ENCODE data around the gene PPP1R12A.

The PPP1R12A gene

GRCh38 chr12:79830440-79830839 lies 104.5 kb downstream of the PPP1R12A start:
- no peak for DNase-seq
- no peak for TF ChIP-seq POLR2A (IDR thresholded peaks at IDR 0.05; ENCODE audit: low read length)
- TF ChIP-seq GATA1 (IDR thresholded peaks at IDR 0.05; ENCODE audit: low read depth, low read length) = no peak

- TF ChIP-seq GATA1 (IDR thresholded peaks at IDR 0.05; ENCODE audit: low read depth, low read length) (no peak), POLR2A (IDR thresholded peaks at IDR 0.05; ENCODE audit: low read length) (no peak)
- no peak for DNase-seq
These were observed 106.0 kb downstream of the PPP1R12A start for GRCh38 chr12:79828924-79829323.

GRCh38 chr12:79827484-79827883 lies 107.4 kb downstream of the PPP1R12A start:
- no peak for TF ChIP-seq GATA1 (IDR thresholded peaks at IDR 0.05; ENCODE audit: low read depth, low read length)
- no peak for TF ChIP-seq POLR2A (IDR thresholded peaks at IDR 0.05; ENCODE audit: low read length)
- no peak for DNase-seq

GRCh38 chr12:79826267-79827128 lies 108.4 kb downstream of the PPP1R12A start:
- TF ChIP-seq POLR2A (IDR thresholded peaks at IDR 0.05; ENCODE audit: low read length) (no peak), GATA1 (IDR thresholded peaks at IDR 0.05; ENCODE audit: low read depth, low read length) (no peak)

GRCh38 chr12:79822475-79822874 lies 112.4 kb downstream of the PPP1R12A start:
- no peak for TF ChIP-seq GATA1 (IDR thresholded peaks at IDR 0.05; ENCODE audit: low read depth, low read length)
- TF ChIP-seq POLR2A (IDR thresholded peaks at IDR 0.05; ENCODE audit: low read length) = no peak
- DNase-seq = no peak

More at GRCh38 chr12:79826267-79827128, 108.4 kb downstream of the PPP1R12A start:
- DNase-seq = peak in 1 of 2 experiments; percentile 5

- DNase-seq = no peak
- no peak for TF ChIP-seq POLR2A (IDR thresholded peaks at IDR 0.05; ENCODE audit: low read length)
- TF ChIP-seq GATA1 (IDR thresholded peaks at IDR 0.05; ENCODE audit: low read depth, low read length) = no peak
These were observed 116.0 kb downstream of the PPP1R12A start for GRCh38 chr12:79818856-79819255.

GRCh38 chr12:79784366-79785065 lies 150.4 kb downstream of the PPP1R12A start:
- DNase-seq = peak; percentile 65 to 78

- DNase-seq = peak; percentile 46 to 51
These were observed 152.6 kb downstream of the PPP1R12A start for GRCh38 chr12:79782172-79782900.

GRCh38 chr12:79778802-79779448 lies 156.0 kb downstream of the PPP1R12A start:
- DNase-seq = no peak
- TF ChIP-seq GATA1 (IDR thresholded peaks at IDR 0.05; ENCODE audit: low read depth, low read length) (no peak), POLR2A (IDR thresholded peaks at IDR 0.05; ENCODE audit: low read length) (no peak)

More at GRCh38 chr12:79782172-79782900, 152.6 kb downstream of the PPP1R12A start:
- TF ChIP-seq GATA1 (IDR thresholded peaks at IDR 0.05; ENCODE audit: low read depth, low read length) (no peak), POLR2A (IDR thresholded peaks at IDR 0.05; ENCODE audit: low read length) (no peak)

GRCh38 chr12:79776111-79776510 lies 158.8 kb downstream of the PPP1R12A start:
- TF ChIP-seq POLR2A (IDR thresholded peaks at IDR 0.05; ENCODE audit: low read length) (no peak), GATA1 (IDR thresholded peaks at IDR 0.05; ENCODE audit: low read depth, low read length) (no peak)
- no peak for DNase-seq

GRCh38 chr12:79775355-79776027 lies 159.4 kb downstream of the PPP1R12A start:
- no peak for TF ChIP-seq GATA1 (IDR thresholded peaks at IDR 0.05; ENCODE audit: low read depth, low read length)
- no peak for TF ChIP-seq POLR2A (IDR thresholded peaks at IDR 0.05; ENCODE audit: low read length)
- DNase-seq = no peak

GRCh38 chr12:79773896-79774295 lies 161.0 kb downstream of the PPP1R12A start:
- DNase-seq = no peak
- no peak for TF ChIP-seq POLR2A (IDR thresholded peaks at IDR 0.05; ENCODE audit: low read length)
- no peak for TF ChIP-seq GATA1 (IDR thresholded peaks at IDR 0.05; ENCODE audit: low read depth, low read length)

GRCh38 chr12:79769860-79770485 lies 164.9 kb downstream of the PPP1R12A start:
- TF ChIP-seq GATA1 (IDR thresholded peaks at IDR 0.05; ENCODE audit: low read depth, low read length) (no peak), POLR2A (IDR thresholded peaks at IDR 0.05; ENCODE audit: low read length) (no peak)
- DNase-seq = no peak
